ENCODE results near the gene HLA-B.
"Not testable (repeated sequence)": the region's sequence is repeated elsewhere in the genome, so short reads cannot be mapped to it uniquely, and the experiment has no call there.

Gene HLA-B

DNA sequence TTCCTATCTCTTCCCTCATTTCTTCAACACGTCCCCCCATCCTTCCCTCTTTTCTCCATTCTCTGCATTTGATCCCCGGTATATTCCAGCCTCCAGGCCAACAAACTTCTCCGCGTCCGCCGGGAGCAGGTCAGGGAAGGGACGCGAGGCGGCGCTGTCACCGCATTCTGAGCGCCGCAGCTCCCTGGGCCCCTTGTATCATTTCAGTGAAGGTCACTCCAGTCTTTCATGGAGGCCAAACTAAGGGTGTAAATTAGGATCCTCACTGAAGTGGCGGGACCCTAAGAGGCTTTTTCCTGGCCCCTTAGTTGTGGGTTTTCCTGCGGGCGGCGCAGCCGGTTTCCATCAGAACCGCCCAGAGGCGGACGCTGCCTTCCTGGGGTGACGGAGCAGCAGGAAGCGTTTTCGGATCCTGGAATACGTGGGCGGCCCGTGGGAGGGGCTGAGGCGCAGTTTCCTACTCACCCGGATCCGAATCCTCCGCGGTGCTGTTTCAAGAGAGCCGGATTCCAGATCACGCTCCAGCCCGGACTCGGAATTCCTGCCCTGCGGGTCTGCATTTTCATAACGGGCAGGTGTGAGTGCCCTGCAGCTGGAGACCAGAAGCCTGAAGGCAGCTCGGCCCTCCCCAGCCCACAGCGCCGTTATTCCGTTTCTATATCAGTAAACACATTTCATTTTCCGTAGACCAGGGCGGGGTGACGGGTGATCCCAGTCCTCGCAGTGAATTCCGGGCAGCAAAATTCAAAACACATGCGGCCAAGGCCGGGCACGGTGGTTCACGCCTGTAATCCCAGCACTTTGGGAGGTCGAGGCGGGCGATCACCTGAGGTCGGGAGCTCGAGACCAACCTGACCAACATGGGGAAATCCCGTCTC lies 42.8 kb upstream of the HLA-B start:
- peak; percentile 94 for TF ChIP-seq CTCF (IDR thresholded peaks at IDR 0.05; ENCODE audit: extremely low read depth, missing control alignments)
- peak; percentile 69 for DNase-seq (ENCODE audit: low spot score)

- no peak for DNase-seq (ENCODE audit: low spot score)
- no peak for TF ChIP-seq CTCF (IDR thresholded peaks at IDR 0.05; ENCODE audit: extremely low read depth, missing control alignments)
Measured at GRCh38 chr6:31397901-31398525, 41.0 kb upstream of the HLA-B start.

DNA sequence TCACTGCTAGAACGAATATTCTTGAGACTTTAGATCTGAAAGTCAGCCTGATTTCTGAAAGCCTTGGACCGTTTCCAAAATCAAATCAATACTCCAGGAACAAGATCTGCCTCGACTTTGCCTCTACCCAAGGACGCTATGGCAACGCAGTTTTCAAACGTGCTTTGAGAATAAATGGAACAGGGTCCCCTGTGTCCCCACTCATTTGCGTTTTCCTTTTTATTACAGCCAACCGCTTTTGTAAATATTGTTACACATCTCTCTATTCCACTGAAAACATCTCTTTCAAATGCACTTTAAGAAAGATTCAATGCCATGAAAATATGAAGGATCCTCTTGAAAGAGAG lies 40.1 kb upstream of the HLA-B start:
- not testable (repeated sequence) for DNase-seq (ENCODE audit: low spot score)

DNA sequence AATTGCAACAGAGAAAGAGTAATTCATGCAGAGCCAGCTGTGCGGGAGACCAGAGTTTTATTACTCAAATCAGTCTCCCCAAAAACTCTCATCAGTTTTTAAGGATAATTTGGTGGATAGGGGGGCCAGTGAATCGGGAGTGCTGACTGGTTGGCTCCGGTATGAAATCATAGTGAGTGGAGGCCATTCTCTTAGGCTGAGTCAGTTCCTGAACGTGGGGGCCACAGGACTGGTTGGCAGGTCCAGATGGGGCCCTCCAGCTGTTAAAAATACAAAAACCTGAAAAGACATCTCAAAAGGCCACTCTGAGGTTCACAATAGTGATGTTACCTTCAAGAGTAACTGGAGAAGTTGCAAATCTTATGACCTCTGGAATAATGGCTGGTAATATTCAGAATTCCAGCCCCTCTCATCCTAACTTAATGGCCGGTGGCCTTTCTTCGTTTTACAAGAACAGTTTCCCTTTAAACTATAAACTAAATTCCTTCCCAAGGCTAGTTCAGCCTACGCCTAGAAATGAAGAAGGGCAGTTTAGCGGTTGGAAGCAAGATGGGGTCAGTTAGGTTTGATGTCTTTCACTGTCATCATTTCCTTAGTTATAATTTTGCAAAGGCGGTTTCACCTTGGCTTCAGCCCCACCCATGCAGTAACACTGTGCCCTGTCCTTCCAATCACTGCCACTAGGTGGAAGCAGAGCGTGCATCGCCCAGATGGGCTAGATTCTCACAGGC lies 39.6 kb upstream of the HLA-B start:
- peak; percentile 80 for TF ChIP-seq CTCF (IDR thresholded peaks at IDR 0.05; ENCODE audit: extremely low read depth, missing control alignments)
- peak; percentile 75 for DNase-seq (ENCODE audit: low spot score)

DNA sequence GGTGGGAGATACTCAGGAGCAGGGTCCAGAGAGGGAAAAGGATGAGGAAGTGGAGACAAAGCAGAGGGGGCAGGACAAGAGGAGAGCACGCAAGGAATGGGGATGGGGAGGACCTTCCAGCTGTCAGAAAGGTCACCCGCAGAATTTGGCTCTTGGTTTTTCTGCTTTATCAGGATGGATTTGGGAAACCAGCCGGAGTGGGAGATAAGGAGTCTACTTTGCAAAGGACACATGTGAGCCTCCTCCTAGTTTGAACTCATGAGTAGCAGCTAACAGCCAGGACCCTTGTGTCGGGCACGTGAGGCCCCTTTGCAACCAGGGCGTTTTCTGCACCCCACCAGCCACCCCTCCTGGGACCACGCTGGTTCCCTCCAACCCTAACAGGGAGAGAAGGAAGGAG lies 38.9 kb upstream of the HLA-B start:
- DNase-seq (ENCODE audit: low spot score): no peak
- no peak for TF ChIP-seq CTCF (IDR thresholded peaks at IDR 0.05; ENCODE audit: extremely low read depth, missing control alignments)

DNA sequence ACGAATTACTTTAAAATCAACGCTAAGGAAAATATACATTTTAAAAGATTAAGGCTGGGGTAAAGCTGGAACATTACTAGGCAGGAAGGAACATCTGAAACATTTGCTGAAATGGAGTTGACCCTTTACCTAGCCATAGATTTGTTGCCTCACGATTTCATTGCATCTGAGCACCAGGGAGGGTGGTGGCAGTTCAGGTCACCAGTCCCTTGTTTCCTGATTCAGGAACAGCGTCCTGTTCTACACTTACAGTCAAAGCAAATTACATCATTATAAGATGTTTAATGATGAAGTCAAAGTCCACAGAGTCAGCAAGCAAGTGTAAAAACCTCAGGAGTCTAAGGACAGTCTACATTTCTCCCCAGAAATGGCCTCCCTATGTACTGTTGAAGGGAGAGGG lies 37.4 kb upstream of the HLA-B start:
- no peak for DNase-seq (ENCODE audit: low spot score)
- no peak for TF ChIP-seq CTCF (IDR thresholded peaks at IDR 0.05; ENCODE audit: extremely low read depth, missing control alignments)

- TF ChIP-seq CTCF (IDR thresholded peaks at IDR 0.05; ENCODE audit: extremely low read depth, missing control alignments): no peak
- DNase-seq (ENCODE audit: low spot score): no peak
Measured at GRCh38 chr6:31393932-31394331, 37.0 kb upstream of the HLA-B start.

DNA sequence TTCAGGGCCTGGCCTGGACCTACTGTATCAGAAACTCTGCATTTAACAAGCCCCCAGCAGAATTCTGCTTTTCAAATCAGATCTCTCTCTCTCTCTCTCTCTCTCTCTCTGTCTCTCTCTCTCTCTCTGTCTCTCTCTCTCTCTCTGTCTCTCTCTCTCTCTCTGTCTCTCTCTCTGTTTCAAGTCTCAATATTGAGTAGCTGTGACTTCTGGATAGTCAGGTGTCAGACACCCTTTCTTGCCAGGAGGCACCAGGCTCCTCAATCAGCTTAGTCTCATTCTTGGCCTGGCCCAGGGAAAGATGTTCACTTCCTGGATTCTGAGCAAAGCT lies 32.8 kb upstream of the HLA-B start:
- DNase-seq (ENCODE audit: low spot score): not testable (repeated sequence)

GRCh38 chr6:31388916-31389801 lies 32.2 kb upstream of the HLA-B start:
- DNase-seq (ENCODE audit: low spot score): not testable (repeated sequence)

All from GM20000 (cell line).